ENCODE measurements around the gene DNAAF9. TPM values are rescaled to one million over a fixed set of nuclear protein-coding genes. Genes with fewer than 3 reads are reported as not detected.

The DNAAF9 gene
- total RNA-seq, 1 experiment from 2014 or later, result 4.6 TPM

GRCh38 chr20:3380228-3381070, 27.0 kb downstream of the DNAAF9 start (continued):
- TF ChIP-seq CTCF (IDR thresholded peaks at IDR 0.05 in 2 of 3, conservative IDR thresholded peaks at IDR 0.05 in 1 of 3; ENCODE audit: borderline replicate concordance in 1 of 3, insufficient read depth in 1 of 3, low read depth in 2 of 3, low read length in 2 of 3) (no peak), POLR2A (IDR thresholded peaks at IDR 0.05; ENCODE audit: borderline replicate concordance, extremely low read depth, insufficient read depth, insufficient read length) (no peak), EZH2 (IDR thresholded peaks at IDR 0.05) (no peak), EZH2phosphoT487 (IDR thresholded peaks at IDR 0.05; ENCODE audit: borderline replicate concordance) (no peak), ZNF274 (IDR thresholded peaks at IDR 0.05; ENCODE audit: low read depth, low read length) (no peak), CEBPB (IDR thresholded peaks at IDR 0.05; ENCODE audit: low read depth) (no peak), ZFX (IDR thresholded peaks at IDR 0.05) (no peak), POLR2AphosphoS5 (IDR thresholded peaks at IDR 0.05; ENCODE audit: low read depth, low read length) (no peak), ELF1 (IDR thresholded peaks at IDR 0.05; ENCODE audit: borderline replicate concordance, low read depth) (no peak), SRF (IDR thresholded peaks at IDR 0.05; ENCODE audit: low read depth) (no peak), SP1 (IDR thresholded peaks at IDR 0.05; ENCODE audit: low read depth) (no peak), EGR1 (IDR thresholded peaks at IDR 0.05; ENCODE audit: low read depth) (no peak)

DNA sequence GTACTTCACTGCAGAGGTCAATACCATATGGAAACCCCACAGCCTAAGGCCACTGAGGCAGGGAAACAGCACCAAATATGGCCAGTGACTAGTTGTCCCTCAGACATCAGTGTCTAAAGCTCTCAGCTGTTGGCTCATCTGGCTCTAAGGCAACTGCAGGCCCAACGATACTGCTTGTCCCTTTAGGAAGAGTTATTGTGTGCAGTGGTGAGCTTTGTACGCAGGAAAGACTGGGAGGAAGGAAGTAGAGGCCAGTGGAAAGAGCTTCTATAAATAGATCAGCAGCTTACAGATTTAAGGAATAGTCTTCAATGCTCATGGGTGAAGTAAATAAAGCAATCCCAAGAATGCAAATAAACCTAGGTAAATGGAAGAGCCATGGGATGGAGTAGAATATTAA, 29.3 kb downstream of the DNAAF9 start:
- Histone ChIP-seq H3K36me3 (ENCODE audit: control insufficient read depth in 1 of 2, insufficient read depth in 2 of 2, low read length in 2 of 2) (peaks cover 0 to 11% of the 10 kb centered on the region in 2 experiments; a peak in 1 of 4 replicates), H3K27me3 (ENCODE audit: insufficient read depth, low read length) (no peaks in the 10 kb centered on the region), H3K79me2 (ENCODE audit: insufficient read depth, low read length) (no peaks in the 10 kb centered on the region), H3K9me2 (ENCODE audit: insufficient read depth) (no peaks in the 10 kb centered on the region), H3K4me1 (ENCODE audit: control insufficient read depth in 1 of 2, insufficient read depth in 2 of 2, low read length in 2 of 2) (no peaks in the 10 kb centered on the region), H3K4me3 (replicated peaks in 1 of 2; ENCODE audit: low read depth in 1 of 2, low read length in 2 of 2) (no peak overlapping the region), H3K9me3 (ENCODE audit: control insufficient read depth in 1 of 2, insufficient read depth in 1 of 2, low read depth in 1 of 2, low read length in 2 of 2) (no peaks in the 10 kb centered on the region), H2AFZ (ENCODE audit: low read depth, low read length, poor library complexity, severe bottlenecking) (no peak overlapping the region), H3K4me2 (ENCODE audit: low read length) (no peak overlapping the region), H3K27ac (ENCODE audit: low read depth, low read length) (no peak overlapping the region), H3K9ac (ENCODE audit: low read length) (no peak overlapping the region), H4K20me1 (ENCODE audit: insufficient read depth) (no peaks in the 10 kb centered on the region)
- ATAC-seq (no peak), DNase-seq (ENCODE audit: low read depth, low spot score) (no peak)
- intact Hi-C loops (cut with micrococcal nuclease), result no loop called here
- ChIA-PET RAD21 (ENCODE audit: low non-redundant PET in 1 of 2, low total read pairs in 2 of 2, uncharacterized antibody in 2 of 2, unreplicated experiment in 2 of 2) (no interaction called here), POLR2A (no interaction called here), CTCF (interaction anchor here (0.8 kb wide), 1 partner anchor 61 kb away, joined by 3 read pairs; no protein-coding TSS in a partner anchor)
- no TSS peak for BruUV-seq (replicated peaks)
- TF ChIP-seq POLR2A (IDR thresholded peaks at IDR 0.05; ENCODE audit: borderline replicate concordance, extremely low read depth, insufficient read depth, insufficient read length) (no peak), ELF1 (IDR thresholded peaks at IDR 0.05; ENCODE audit: borderline replicate concordance, low read depth) (no peak), JUND (IDR thresholded peaks at IDR 0.05) (no peak), CTCF (IDR thresholded peaks at IDR 0.05 in 2 of 3, conservative IDR thresholded peaks at IDR 0.05 in 1 of 3; ENCODE audit: borderline replicate concordance in 1 of 3, insufficient read depth in 1 of 3, low read depth in 2 of 3, low read length in 2 of 3) (no peak), POLR2AphosphoS5 (IDR thresholded peaks at IDR 0.05; ENCODE audit: low read depth, low read length) (no peak), TCF7L2 (IDR thresholded peaks at IDR 0.05; ENCODE audit: borderline replicate concordance, extremely low read depth, insufficient read depth, insufficient read length) (no peak), EGR1 (IDR thresholded peaks at IDR 0.05; ENCODE audit: low read depth) (no peak), CBX3 (IDR thresholded peaks at IDR 0.05; ENCODE audit: low read depth) (no peak), YY1 (IDR thresholded peaks at IDR 0.05; ENCODE audit: extremely low read depth, insufficient replicate concordance, low read depth, low read length) (no peak), EZH2phosphoT487 (IDR thresholded peaks at IDR 0.05; ENCODE audit: borderline replicate concordance) (no peak), ZFX (IDR thresholded peaks at IDR 0.05) (no peak), FOSL1 (IDR thresholded peaks at IDR 0.05; ENCODE audit: low read depth) (no peak), ATF3 (IDR thresholded peaks at IDR 0.05) (no peak), ZNF274 (IDR thresholded peaks at IDR 0.05; ENCODE audit: low read depth, low read length) (no peak)
